Measurements from ENCODE around the gene PAX8.

The PAX8 gene

DNA sequence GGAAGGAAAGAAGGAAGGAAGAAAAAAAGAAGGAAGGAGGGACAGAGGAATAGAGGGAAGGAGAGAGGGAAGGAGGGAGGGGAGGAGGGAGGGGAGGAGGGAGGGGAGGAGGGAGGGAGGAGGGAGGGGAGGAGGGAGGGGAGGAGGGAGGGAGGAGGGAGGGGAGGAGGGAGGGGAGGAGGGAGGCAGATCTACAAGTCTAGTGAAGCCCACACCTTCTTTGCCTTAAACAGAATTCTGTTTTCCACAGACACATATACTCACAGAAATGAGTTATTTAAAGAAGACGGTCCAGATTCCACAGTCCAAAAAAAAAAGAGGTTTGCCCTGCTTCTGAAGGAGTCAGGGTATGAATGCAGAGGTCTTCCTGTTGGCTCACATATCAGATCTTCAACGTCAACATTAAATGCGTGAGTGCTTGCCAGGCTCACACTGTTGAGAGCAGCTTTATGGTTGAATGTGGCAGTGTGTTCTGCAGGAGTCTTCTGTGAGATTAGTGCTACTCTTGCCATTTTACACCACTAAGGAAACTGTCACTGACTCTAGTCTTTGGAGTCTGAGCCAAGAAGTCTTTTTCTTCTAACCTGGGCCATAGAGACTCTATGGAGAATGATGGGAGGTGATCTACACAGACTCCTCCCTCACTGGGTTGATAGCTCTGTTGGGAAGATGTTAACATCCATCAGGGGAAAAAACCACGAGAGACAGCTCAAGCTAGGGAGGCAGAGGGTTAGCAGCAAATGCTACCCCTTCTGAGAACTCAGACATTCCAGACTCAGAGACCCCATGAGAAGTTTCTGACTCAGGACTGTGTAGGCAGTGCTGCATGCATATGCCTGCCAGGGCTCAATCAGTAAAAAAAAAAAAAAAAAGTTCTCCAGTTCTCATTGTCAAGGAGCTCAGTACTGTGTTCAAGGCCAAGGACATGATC, 23.3 kb downstream of the PAX8 start:
- TF ChIP-seq MAX (IDR thresholded peaks at IDR 0.05) (no peak), YY1 (IDR thresholded peaks at IDR 0.05; ENCODE audit: low read depth) (no peak)
- TF ChIP-seq, protein P1, sequence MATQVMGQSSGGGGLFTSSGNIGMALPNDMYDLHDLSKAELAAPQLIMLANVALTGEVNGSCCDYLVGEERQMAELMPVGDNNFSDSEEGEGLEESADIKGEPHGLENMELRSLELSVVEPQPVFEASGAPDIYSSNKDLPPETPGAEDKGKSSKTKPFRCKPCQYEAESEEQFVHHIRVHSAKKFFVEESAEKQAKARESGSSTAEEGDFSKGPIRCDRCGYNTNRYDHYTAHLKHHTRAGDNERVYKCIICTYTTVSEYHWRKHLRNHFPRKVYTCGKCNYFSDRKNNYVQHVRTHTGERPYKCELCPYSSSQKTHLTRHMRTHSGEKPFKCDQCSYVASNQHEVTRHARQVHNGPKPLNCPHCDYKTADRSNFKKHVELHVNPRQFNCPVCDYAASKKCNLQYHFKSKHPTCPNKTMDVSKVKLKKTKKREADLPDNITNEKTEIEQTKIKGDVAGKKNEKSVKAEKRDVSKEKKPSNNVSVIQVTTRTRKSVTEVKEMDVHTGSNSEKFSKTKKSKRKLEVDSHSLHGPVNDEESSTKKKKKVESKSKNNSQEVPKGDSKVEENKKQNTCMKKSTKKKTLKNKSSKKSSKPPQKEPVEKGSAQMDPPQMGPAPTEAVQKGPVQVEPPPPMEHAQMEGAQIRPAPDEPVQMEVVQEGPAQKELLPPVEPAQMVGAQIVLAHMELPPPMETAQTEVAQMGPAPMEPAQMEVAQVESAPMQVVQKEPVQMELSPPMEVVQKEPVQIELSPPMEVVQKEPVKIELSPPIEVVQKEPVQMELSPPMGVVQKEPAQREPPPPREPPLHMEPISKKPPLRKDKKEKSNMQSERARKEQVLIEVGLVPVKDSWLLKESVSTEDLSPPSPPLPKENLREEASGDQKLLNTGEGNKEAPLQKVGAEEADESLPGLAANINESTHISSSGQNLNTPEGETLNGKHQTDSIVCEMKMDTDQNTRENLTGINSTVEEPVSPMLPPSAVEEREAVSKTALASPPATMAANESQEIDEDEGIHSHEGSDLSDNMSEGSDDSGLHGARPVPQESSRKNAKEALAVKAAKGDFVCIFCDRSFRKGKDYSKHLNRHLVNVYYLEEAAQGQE (IDR thresholded peaks at IDR 0.05; ENCODE audit: low read depth), result no peak

DNA sequence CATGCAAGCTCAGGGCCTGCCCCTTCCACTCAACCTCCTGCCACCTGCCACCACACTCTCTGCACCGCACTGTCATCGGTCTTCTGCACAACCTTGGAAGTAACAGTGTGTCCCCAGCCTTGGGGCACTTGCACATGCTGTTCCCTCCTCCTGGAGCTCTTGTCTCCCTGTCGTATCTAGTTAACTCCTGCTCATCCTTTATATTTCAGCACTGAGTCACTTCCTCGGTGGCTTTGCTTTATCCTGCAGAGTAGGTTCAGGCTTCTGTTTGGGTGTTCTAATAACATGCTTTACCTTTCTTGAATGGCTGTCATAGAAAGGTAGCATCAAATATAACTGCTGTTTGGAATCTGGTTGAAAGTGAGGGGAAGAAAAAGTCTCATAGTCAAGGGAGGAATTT, 25.3 kb downstream of the PAX8 start:
- TF ChIP-seq TEAD4 (IDR thresholded peaks at IDR 0.05) (no peak), TCF12 (IDR thresholded peaks at IDR 0.05; ENCODE audit: low read depth) (no peak), YY1 (IDR thresholded peaks at IDR 0.05; ENCODE audit: low read depth) (no peak), CEBPB (IDR thresholded peaks at IDR 0.05) (no peak), ZBTB7A (IDR thresholded peaks at IDR 0.05; ENCODE audit: low read depth) (no peak), NFIC (IDR thresholded peaks at IDR 0.05) (no peak), EP300 (IDR thresholded peaks at IDR 0.05; ENCODE audit: borderline replicate concordance) (no peak), FOXM1 (IDR thresholded peaks at IDR 0.05; ENCODE audit: borderline replicate concordance, low read depth) (no peak), EGR1 (IDR thresholded peaks at IDR 0.05) (no peak), CREB1 (IDR thresholded peaks at IDR 0.05; ENCODE audit: low read depth) (no peak), MAX (IDR thresholded peaks at IDR 0.05) (no peak), TAF1 (IDR thresholded peaks at IDR 0.05; ENCODE audit: low read depth) (no peak), RAD21 (IDR thresholded peaks at IDR 0.05; ENCODE audit: low read depth) (no peak)
- TF ChIP-seq, protein P2, sequence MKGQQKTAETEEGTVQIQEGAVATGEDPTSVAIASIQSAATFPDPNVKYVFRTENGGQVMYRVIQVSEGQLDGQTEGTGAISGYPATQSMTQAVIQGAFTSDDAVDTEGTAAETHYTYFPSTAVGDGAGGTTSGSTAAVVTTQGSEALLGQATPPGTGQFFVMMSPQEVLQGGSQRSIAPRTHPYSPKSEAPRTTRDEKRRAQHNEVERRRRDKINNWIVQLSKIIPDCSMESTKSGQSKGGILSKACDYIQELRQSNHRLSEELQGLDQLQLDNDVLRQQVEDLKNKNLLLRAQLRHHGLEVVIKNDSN (IDR thresholded peaks at IDR 0.05), result no peak
- TF ChIP-seq, protein P1 (IDR thresholded peaks at IDR 0.05; ENCODE audit: low read depth), result no peak

GRCh38 chr2:113252047-113252590, 26.6 kb downstream of the PAX8 start:
- TF ChIP-seq TEAD4 (IDR thresholded peaks at IDR 0.05) (no peak), TAF1 (IDR thresholded peaks at IDR 0.05; ENCODE audit: low read depth) (no peak), EP300 (IDR thresholded peaks at IDR 0.05; ENCODE audit: borderline replicate concordance) (no peak), MAX (IDR thresholded peaks at IDR 0.05) (no peak), FOXM1 (IDR thresholded peaks at IDR 0.05; ENCODE audit: borderline replicate concordance, low read depth) (no peak), EGR1 (IDR thresholded peaks at IDR 0.05) (no peak), ZBTB7A (IDR thresholded peaks at IDR 0.05; ENCODE audit: low read depth) (no peak)
- TF ChIP-seq, protein P1 (IDR thresholded peaks at IDR 0.05; ENCODE audit: low read depth), result no peak
- TF ChIP-seq, protein P2 (IDR thresholded peaks at IDR 0.05), result no peak

DNA sequence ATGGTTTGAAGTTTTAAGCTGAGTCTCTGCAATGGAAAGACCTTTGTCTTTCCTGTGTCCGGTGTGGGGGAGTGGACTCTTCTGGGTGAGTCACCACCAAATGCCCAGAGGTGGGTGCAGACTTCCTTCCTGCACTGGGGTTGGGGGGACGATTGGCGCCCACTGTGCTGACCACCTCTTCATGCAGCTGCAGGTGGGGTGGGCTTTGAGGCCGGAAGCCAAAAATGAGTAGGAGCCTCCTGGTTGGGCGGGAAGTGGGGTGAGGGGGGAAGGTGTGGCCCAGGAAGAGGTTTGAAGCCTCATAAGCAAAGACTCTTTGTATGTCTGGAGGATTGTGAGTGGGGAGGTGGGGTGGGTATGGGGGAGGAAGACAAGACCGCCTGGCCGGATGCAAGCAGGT, 27.6 kb downstream of the PAX8 start:
- no peak for TF ChIP-seq FOXM1 (IDR thresholded peaks at IDR 0.05; ENCODE audit: borderline replicate concordance, low read depth)
- no peak for TF ChIP-seq EGR1 (IDR thresholded peaks at IDR 0.05)
- TF ChIP-seq TAF1 (IDR thresholded peaks at IDR 0.05; ENCODE audit: low read depth), result no peak
- TF ChIP-seq, protein P1 (IDR thresholded peaks at IDR 0.05; ENCODE audit: low read depth), result no peak
- TF ChIP-seq MAX (IDR thresholded peaks at IDR 0.05), result no peak
- TF ChIP-seq EP300 (IDR thresholded peaks at IDR 0.05; ENCODE audit: borderline replicate concordance), result no peak
- no peak for TF ChIP-seq TEAD4 (IDR thresholded peaks at IDR 0.05)
- TF ChIP-seq CEBPB (IDR thresholded peaks at IDR 0.05), result no peak
- TF ChIP-seq YY1 (IDR thresholded peaks at IDR 0.05; ENCODE audit: low read depth), result no peak
- no peak for TF ChIP-seq TCF12 (IDR thresholded peaks at IDR 0.05; ENCODE audit: low read depth)
- no peak for TF ChIP-seq ZBTB7A (IDR thresholded peaks at IDR 0.05; ENCODE audit: low read depth)
- TF ChIP-seq RAD21 (IDR thresholded peaks at IDR 0.05; ENCODE audit: low read depth), result no peak
